Stimulated activated CD8-positive, alpha-beta memory T cell treated with anti-CD3 and anti-CD28 coated beads, Interleukin-7, amount 100 ng/mL, for 1 hour (primary cell): ENCODE results near the gene PPARGC1A.

ENCODE experiments used
- DNase-seq, 2 donors: peaks; one replicate each; pipeline ENCODE4 v3.0.0-alpha.2; 2020; ENCODE audit warnings: low read depth in 2 of 2

PPARGC1A gene

DNA sequence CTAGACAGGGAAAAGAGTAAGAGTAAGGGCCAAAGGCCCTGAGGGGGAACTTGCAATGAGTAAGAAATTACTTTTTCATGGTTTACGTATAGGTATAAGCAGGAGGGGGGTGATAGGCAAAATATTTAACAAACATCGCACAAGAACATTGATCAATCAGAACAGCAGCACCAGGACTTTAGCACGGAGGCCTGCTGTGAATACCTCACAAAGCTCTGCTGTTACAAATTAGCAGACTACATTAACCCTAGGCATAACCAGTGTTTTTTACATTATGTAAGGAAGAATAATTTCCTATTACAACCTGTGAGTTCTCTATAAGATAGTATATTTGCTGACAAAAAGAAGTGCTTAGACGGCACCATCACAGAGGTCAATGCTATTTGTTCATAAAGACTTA, 44.9 kb downstream of the PPARGC1A start:
- no peak for DNase-seq

GRCh38 chr4:23839279-23839678, 50.6 kb downstream of the PPARGC1A start:
- DNase-seq = no peak

- no peak for DNase-seq
These were observed 51.2 kb downstream of the PPARGC1A start for GRCh38 chr4:23838607-23839006.

- no peak for DNase-seq
These were observed 51.7 kb downstream of the PPARGC1A start for GRCh38 chr4:23838131-23838530.

DNA sequence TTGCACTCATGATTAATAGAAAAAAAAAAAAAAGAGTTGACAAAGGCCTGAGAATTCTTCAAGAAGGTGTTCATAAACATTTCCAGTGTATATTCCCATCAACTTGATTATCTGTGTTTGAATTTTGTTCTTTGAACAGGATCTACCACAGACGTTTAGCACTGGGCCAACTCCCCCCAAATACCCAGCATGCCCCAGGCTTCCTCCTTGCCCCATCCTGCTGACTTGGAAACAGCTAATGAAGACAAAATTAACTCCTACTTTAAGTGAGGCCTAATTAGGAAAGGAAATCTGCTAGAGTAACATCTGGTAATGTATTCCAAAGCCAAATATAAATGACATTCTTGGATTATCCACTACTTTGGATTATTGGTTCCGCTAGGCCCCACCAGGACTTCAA, 52.5 kb downstream of the PPARGC1A start:
- DNase-seq = no peak

GRCh38 chr4:23835774-23836478, 53.9 kb downstream of the PPARGC1A start:
- DNase-seq = no peak

GRCh38 chr4:23828779-23829178, 61.1 kb downstream of the PPARGC1A start:
- no peak for DNase-seq

- DNase-seq = no peak
These were observed 61.7 kb downstream of the PPARGC1A start for GRCh38 chr4:23828020-23828715.

- no peak for DNase-seq
These were observed 67.7 kb downstream of the PPARGC1A start for GRCh38 chr4:23822181-23822580.

DNA sequence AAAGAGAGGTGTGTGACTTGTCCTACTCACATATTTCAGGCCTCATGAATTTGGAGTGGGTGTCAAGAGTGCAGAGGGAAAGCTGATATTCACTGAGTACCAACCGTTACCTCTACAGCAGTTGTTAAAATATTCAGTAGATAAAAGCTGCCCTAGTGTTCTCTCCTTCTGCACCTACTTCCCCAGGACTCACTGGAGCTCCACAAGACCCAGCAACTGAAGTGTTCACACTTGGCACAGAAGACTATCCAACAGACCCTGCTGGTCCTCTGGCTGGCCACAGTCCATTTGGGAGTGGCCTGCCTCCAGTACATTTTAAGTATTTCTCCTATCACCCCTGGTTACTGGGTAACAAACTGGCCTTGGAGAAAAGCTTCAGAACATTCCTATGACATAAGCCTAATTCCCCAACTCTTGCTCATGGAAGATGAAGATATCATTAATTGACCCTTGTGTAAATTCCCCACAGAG, 70.8 kb downstream of the PPARGC1A start:
- DNase-seq = no peak

DNA sequence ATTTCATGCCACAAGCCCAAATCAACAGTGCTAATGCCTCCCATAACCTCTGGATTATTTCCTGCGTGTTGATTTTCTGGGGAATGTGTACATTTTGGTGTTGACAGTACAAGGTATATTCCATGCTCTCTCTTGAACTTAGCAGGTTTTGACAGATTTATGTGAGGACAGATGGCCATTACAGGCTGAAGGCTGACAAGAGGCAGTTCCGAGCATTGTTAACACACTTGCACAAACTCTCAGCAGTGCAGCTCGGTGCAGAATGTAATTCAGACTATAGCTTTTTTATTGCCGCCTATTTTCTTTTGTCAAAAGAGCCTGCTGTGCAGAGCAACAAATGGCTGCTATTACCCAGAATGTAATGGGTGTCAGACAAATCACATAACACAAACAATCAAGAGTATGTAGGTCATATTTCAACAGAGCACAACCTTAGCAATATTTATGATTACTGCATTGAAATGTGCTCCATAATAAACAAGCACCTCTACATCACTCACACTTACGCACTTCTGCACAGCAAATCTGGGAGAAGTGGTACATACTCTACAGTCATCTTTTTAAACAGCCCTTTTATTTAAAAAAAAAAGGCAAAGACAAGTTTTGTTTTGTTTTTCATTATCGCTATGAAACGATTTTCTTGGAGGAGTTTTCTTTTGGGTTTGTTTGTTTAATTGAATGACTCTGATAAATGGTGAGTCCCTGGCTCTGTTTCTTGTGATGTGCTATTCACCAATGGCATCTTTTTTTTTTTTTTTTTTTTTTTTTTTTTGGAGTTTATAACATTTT, 71.6 kb downstream of the PPARGC1A start:
- no peak for DNase-seq

DNA sequence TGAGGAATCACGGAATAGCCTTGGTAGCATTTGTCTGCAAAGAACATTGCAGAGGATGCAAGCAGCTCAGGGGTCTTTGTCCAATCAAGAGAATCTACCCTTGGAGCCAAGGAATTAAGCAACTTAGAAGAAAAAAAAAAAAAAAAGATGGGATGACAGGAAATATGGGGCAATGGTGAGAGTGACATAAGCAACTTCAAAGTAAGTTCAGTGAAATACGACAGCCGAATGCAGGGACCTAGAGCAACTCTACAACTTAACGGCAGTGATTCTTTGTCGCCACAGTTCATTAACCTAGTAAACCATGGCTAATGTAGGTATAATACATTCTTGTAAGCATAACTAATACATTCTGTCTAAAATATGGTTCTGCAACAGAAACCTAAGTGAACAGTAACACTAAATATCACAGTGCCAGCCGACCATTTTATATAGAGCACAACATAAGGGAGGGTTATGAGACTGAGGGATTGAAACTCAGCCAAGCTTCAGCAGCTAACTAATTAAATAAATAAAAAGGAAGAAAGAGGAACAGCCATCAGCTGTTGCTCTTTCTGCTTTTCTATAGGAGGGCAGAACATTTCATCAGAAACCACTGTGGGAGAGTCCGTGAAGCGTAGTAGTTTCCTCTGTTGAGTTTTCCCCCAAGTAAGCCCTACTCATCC, 74.7 kb downstream of the PPARGC1A start:
- DNase-seq = no peak

GRCh38 chr4:23814587-23814986, 75.3 kb downstream of the PPARGC1A start:
- DNase-seq = no peak

DNA sequence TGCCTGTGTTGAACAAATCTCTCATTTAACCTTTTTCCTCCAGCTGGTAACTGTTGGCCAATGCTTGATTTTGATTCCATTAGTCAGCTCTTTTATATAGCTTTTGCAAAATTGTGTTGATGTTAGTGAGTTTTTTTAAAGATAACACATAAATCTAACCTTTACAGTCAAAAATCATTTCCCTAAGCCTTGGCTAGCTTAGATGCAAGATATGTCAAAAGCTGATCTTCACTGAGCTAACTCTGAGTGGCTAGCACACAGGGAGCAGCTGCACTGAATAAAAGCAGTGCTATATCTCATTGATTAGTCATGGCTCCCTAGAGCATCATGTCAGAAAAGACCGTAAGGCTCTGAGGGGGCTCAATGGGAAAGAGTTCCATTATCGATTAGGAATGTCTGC, 78.7 kb downstream of the PPARGC1A start:
- DNase-seq = no peak

GRCh38 chr4:23805450-23805851, 84.4 kb downstream of the PPARGC1A start:
- no peak for DNase-seq

GRCh38 chr4:23789762-23790161, 100.1 kb downstream of the PPARGC1A start:
- DNase-seq = no peak

DNA sequence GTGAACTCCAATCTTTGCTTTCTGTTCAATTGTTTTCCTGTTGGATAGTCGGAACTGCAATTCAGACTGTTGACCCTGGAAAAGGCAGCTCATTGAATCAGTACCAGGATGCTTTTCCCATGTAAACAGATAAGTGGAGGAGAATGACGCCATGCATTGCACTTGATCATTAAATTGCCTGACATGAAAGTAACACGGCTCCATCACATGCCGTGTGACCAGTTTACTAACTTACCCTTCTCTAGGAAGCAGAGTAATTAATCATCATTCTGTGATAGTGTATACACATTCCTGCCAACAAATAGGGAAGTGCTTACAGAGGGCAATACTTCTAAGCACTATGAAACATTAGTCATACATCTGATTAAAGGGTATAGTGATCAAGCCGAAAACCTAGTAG, 101.4 kb downstream of the PPARGC1A start:
- DNase-seq = no peak

- no peak for DNase-seq
These were observed 101.8 kb downstream of the PPARGC1A start for GRCh38 chr4:23788027-23788426.

GRCh38 chr4:23782778-23783437, 106.9 kb downstream of the PPARGC1A start:
- no peak for DNase-seq

DNA sequence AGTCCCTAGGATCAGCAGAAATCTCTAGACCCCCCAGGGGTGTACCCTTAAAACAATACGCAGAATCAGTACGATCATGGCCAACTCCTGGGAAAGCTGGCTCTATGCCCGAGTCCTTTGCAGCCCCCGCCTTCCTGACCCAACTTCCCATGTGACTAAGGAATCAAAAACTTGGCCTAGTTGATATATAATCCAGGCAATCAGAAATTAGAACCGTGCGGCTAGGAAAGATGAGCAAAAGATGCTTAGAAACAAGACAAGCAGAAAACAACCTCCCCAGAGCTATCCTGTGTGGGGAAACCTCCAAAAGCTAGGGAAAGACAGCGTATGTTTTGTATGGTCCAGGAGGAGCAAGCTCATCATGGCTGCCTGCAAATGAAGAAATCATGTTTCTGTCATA, 110.0 kb downstream of the PPARGC1A start:
- DNase-seq = no peak

- DNase-seq = no peak
These were observed 110.4 kb downstream of the PPARGC1A start for GRCh38 chr4:23779422-23779821.

- no peak for DNase-seq
These were observed 114.2 kb downstream of the PPARGC1A start for GRCh38 chr4:23775694-23776093.
